IMR-90 (cell line): Measurements from ENCODE around the gene C3orf70.

Experiments used
- BHLHE40 ChIP-seq: fragments of 150-350 bp; IDR thresholded peaks from 2 replicates; pipeline ENCODE4 v1.6.1; 2016; ENCODE audit warnings: mild to moderate bottlenecking, low read depth, low read length
- CEBPB ChIP-seq: IDR thresholded peaks from 2 replicates; pipeline ENCODE4 v1.6.1; 2012; ENCODE audit warnings: low read depth, low read length, improper control_type of control experiment
- CHD1 ChIP-seq: IDR thresholded peaks from 2 replicates; pipeline ENCODE4 v1.6.1; 2012; ENCODE audit warnings: low read depth, low read length, improper control_type of control experiment
- MAFK ChIP-seq: IDR thresholded peaks from 2 replicates; pipeline ENCODE4 v1.6.1; 2012; ENCODE audit warnings: low read depth, low read length, improper control_type of control experiment
- MXI1 ChIP-seq: IDR thresholded peaks from 2 replicates; pipeline ENCODE4 v1.6.1; 2012; ENCODE audit warnings: low read depth, mild to moderate bottlenecking, low read length, moderate library complexity, borderline replicate concordance
- POLR2A ChIP-seq: IDR thresholded peaks from 2 replicates; pipeline ENCODE4 v1.6.1; 2012; ENCODE audit warnings: mild to moderate bottlenecking, low read depth, low read length
- RAD21 ChIP-seq: IDR thresholded peaks from 2 replicates; pipeline ENCODE4 v1.6.1; 2012; ENCODE audit warnings: low read length, improper control_type of control experiment
- RCOR1 ChIP-seq: IDR thresholded peaks from 2 replicates; pipeline ENCODE4 v1.6.1; 2012; ENCODE audit warnings: mild to moderate bottlenecking, low read length, improper control_type of control experiment; ENCODE audit not compliant: insufficient replicate concordance
- RFX5 ChIP-seq: IDR thresholded peaks from 2 replicates; pipeline ENCODE4 v1.8.0; 2012; ENCODE audit warnings: low read depth, mild to moderate bottlenecking, low read length, moderate library complexity
- SMC3 ChIP-seq: fragments of 150-350 bp; IDR thresholded peaks from 2 replicates; pipeline ENCODE4 v1.6.1; 2016; ENCODE audit warnings: low read depth, mild to moderate bottlenecking, antibody characterized with exemption, low read length, moderate library complexity
- TF ChIP-seq, protein P1 (sequence below): conservative IDR thresholded peaks from 2 replicates; pipeline ENCODE4 v1.5.1; 2012; ENCODE audit warnings: mild to moderate bottlenecking, low read depth, low read length, improper control_type of control experiment
- TF ChIP-seq, protein P2 (sequence below): fragments of 150-350 bp; IDR thresholded peaks from 2 replicates; pipeline ENCODE4 v1.6.1; 2017; ENCODE audit warnings: mild to moderate bottlenecking, antibody characterized with exemption, low read length, low read depth

DNA sequence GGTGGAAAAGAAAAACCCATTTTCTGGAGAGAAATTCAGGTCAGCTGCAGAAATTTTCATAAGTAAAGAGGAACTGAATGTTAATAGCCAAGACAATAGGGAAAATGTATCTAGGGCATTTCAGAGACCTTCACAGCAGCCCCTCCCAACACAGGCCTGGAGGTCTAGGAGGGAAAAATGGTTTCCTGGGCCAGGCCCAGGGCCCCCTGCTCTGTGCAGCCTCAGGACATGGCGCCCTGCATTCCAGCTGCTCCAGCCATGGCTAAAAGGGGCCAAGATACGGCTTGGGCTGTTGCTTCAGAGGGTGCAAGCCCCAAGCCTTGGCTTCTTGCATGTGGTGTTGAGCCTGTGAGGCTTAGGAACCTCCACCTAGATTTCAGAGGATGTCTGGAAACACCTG lies 92.2 kb downstream of the C3orf70 start:
- no peak for TF ChIP-seq POLR2A
- TF ChIP-seq MXI1 = no peak
- TF ChIP-seq, protein P1, sequence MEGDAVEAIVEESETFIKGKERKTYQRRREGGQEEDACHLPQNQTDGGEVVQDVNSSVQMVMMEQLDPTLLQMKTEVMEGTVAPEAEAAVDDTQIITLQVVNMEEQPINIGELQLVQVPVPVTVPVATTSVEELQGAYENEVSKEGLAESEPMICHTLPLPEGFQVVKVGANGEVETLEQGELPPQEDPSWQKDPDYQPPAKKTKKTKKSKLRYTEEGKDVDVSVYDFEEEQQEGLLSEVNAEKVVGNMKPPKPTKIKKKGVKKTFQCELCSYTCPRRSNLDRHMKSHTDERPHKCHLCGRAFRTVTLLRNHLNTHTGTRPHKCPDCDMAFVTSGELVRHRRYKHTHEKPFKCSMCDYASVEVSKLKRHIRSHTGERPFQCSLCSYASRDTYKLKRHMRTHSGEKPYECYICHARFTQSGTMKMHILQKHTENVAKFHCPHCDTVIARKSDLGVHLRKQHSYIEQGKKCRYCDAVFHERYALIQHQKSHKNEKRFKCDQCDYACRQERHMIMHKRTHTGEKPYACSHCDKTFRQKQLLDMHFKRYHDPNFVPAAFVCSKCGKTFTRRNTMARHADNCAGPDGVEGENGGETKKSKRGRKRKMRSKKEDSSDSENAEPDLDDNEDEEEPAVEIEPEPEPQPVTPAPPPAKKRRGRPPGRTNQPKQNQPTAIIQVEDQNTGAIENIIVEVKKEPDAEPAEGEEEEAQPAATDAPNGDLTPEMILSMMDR = no peak
- no peak for TF ChIP-seq CHD1
- no peak for TF ChIP-seq RFX5
- TF ChIP-seq SMC3 = no peak
- TF ChIP-seq BHLHE40 = no peak
- no peak for TF ChIP-seq MAFK
- TF ChIP-seq RAD21 = no peak
- TF ChIP-seq CEBPB = no peak
- no peak for TF ChIP-seq RCOR1
- TF ChIP-seq, protein P2, sequence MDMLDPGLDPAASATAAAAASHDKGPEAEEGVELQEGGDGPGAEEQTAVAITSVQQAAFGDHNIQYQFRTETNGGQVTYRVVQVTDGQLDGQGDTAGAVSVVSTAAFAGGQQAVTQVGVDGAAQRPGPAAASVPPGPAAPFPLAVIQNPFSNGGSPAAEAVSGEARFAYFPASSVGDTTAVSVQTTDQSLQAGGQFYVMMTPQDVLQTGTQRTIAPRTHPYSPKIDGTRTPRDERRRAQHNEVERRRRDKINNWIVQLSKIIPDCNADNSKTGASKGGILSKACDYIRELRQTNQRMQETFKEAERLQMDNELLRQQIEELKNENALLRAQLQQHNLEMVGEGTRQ = no peak
